Ovary (tissue), 9 donors: ENCODE measurements around the gene ANKRD42. TPM values are rescaled to one million over a fixed set of nuclear protein-coding genes. Genes with fewer than 3 reads are reported as not detected.

Experiments used
- DNase-seq, 5 donors: peaks; one replicate each; pipeline ENCODE4 v3.0.0-alpha.2; 2019 to 2020
- H3K27ac ChIP-seq, 2 donors: fragments of 200-600 bp; one replicate each; pipeline versions ENCODE4 v1.5.1 to v1.8.0; 2019 to 2022
- H3K27me3 ChIP-seq: fragments of 200-600 bp; one replicate; pipeline ENCODE4 v1.8.0; 2022
- H3K36me3 ChIP-seq: fragments of 200-600 bp; sonication (generic); one replicate; pipeline ENCODE4 v1.5.1; 2019
- H3K4me1 ChIP-seq: one replicate; pipeline ENCODE4 v1.8.1; 2013; ENCODE audit warnings: mild to moderate bottlenecking, moderate library complexity; ENCODE audit not compliant: insufficient read depth
- H3K4me3 ChIP-seq: fragments of 200-600 bp; sonication (generic); one replicate; pipeline ENCODE4 v1.5.1; 2017
- H3K9me3 ChIP-seq, 2 donors: fragments of 200-600 bp in 1 of 2; sonication (generic) in 1 of 2; one replicate each; pipeline versions ENCODE4 v1.5.1 to v1.8.1; 2013 to 2019; ENCODE audit warnings: mild to moderate bottlenecking in 1 of 2, moderate library complexity in 1 of 2
- EP300 ChIP-seq: sonication (generic); formaldehyde crosslinking; IDR thresholded peaks from one replicate; pipeline ENCODE4 v1.6.1; 2017; ENCODE audit warnings: antibody characterized with exemption
- POLR2A ChIP-seq: fragments of 450-650 bp; IDR thresholded peaks from one replicate; pipeline ENCODE4 v1.6.1; 2017; ENCODE audit warnings: antibody characterized with exemption, mild to moderate bottlenecking, moderate library complexity
- WGBS, 3 donors: extraction: QIAGEN DNeasy Blood & Tissue Kit in 1 of 3; methylation state at CpG; one replicate each; pipeline versions ENCODE4 v1.1.5 to v1.1.7; 2013 to 2017; 5-methylcytosine and 5-hydroxymethylcytosine counted together
- intact Hi-C, 4 donors: fragments of 100-400 bp; cut with DNase I; formaldehyde crosslinking; loops; one replicate each; pipeline versions ENCODE4 v1.11.0 to v1.15.1; 2022 to 2023
- polyA plus RNA-seq, 2 donors: library from polyadenylated mRNA; stranded (reverse); fragments of 200-250 nt in 1 of 2; fragments of 350-450 nt in 1 of 2; fragmentation: Illumina TruSeq in 1 of 2; extraction: RNeasy Lipid Tissue Mini Kit (QIAGEN cat#74804) in 1 of 2; gene quantifications; one replicate each; pipeline ENCODE4 v1.2.3, GENCODE V29; 2013 to 2014
- total RNA-seq, 7 donors: library from RNA; depleted of rRNA in 2 of 7; stranded (reverse); fragments of >200 nt in 2 of 7; fragmentation: NEBNext Ultra II Directional in 3 of 7; extraction: Animal tissue kit (Norgen Biotek cat#: 25700) in 3 of 7; gene quantifications; one replicate each; pipeline versions ENCODE4 v1.1.0 to v1.2.4, GENCODE V29; 2016 to 2023
- TF ChIP-seq, protein P1 (sequence below), 3 donors: fragments of 450-650 bp in 2 of 3; fragments of 200-600 bp in 1 of 3; IDR thresholded peaks; one replicate each; pipeline versions ENCODE4 v1.5.1 to v1.8.0; 2016 to 2022; ENCODE audit warnings: antibody characterized with exemption in 3 of 3, mild to moderate bottlenecking in 1 of 3
- donor health status: DM: no; HTN: no; CAD: no; lungs with moderate emphysema.
- donor health status: DM: no; HTN: no; CAD: no.
- donor health status: Bipolar disorder and iron deficiency.
- donor health status: DM: yes; HTN: yes; CAD: no.
- donor health status: DM: no; HTN: no; CAD: no.
- donor health status: DM: yes; HTN: yes; CAD: no.

ANKRD42 gene
- total and polyA plus RNA-seq, 9 donors, result 5.6 to 21.7 (median 14.0) TPM

GRCh38 chr11:83151274-83151977, 42.1 kb upstream of the ANKRD42 start:
- no peak for DNase-seq
- TF ChIP-seq POLR2A (no peak), EP300 (no peak)
- TF ChIP-seq, protein P1, sequence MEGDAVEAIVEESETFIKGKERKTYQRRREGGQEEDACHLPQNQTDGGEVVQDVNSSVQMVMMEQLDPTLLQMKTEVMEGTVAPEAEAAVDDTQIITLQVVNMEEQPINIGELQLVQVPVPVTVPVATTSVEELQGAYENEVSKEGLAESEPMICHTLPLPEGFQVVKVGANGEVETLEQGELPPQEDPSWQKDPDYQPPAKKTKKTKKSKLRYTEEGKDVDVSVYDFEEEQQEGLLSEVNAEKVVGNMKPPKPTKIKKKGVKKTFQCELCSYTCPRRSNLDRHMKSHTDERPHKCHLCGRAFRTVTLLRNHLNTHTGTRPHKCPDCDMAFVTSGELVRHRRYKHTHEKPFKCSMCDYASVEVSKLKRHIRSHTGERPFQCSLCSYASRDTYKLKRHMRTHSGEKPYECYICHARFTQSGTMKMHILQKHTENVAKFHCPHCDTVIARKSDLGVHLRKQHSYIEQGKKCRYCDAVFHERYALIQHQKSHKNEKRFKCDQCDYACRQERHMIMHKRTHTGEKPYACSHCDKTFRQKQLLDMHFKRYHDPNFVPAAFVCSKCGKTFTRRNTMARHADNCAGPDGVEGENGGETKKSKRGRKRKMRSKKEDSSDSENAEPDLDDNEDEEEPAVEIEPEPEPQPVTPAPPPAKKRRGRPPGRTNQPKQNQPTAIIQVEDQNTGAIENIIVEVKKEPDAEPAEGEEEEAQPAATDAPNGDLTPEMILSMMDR (IDR thresholded peaks at IDR 0.05), result no peak
- H3K4me3 ChIP-seq, result no peak overlapping the region
- H3K9me3 ChIP-seq, result no peaks in the 10 kb centered on the region
- H3K27me3 ChIP-seq, result no peaks in the 10 kb centered on the region
- WGBS, 3 donors, result 89 to 93% (median 89%) methylated on average over 10 of the region's 10 CpGs
- H3K4me1 ChIP-seq, result no peaks in the 10 kb centered on the region
- intact Hi-C loops, result loop anchor here in 1 of 4 donors (10.0 kb wide), 1 partner anchor 67 kb away; no protein-coding TSS in a partner anchor
- no peak overlapping the region for H3K27ac ChIP-seq
- no peaks in the 10 kb centered on the region for H3K36me3 ChIP-seq

GRCh38 chr11:83152264-83152663, 41.2 kb upstream of the ANKRD42 start:
- TF ChIP-seq EP300, result no peak
- TF ChIP-seq, protein P1 (IDR thresholded peaks at IDR 0.05), result no peak
- Histone ChIP-seq H3K27ac (no peak overlapping the region), H3K9me3 (no peaks in the 10 kb centered on the region), H3K4me1 (no peaks in the 10 kb centered on the region), H3K27me3 (no peaks in the 10 kb centered on the region), H3K36me3 (no peaks in the 10 kb centered on the region), H3K4me3 (no peak overlapping the region)
- no peak for DNase-seq
- 84 to 89% (median 85%) methylated on average over 2 of the region's 2 CpGs for WGBS, 3 donors
- intact Hi-C loops, result loop anchor here in 1 of 4 donors (10.0 kb wide), 1 partner anchor 67 kb away; no protein-coding TSS in a partner anchor

GRCh38 chr11:83153764-83154163, 39.7 kb upstream of the ANKRD42 start:
- Histone ChIP-seq H3K27ac (no peak overlapping the region), H3K4me3 (no peak overlapping the region), H3K4me1 (no peaks in the 10 kb centered on the region), H3K27me3 (no peaks in the 10 kb centered on the region), H3K36me3 (no peaks in the 10 kb centered on the region), H3K9me3 (no peaks in the 10 kb centered on the region)
- DNase-seq, result no peak
- intact Hi-C loops, result loop anchor here in 1 of 4 donors (10.0 kb wide), 1 partner anchor 69 kb away; no protein-coding TSS in a partner anchor
- 89 to 94% (median 92%) methylated on average over 6 of the region's 6 CpGs for WGBS, 3 donors
- TF ChIP-seq POLR2A (no peak), EP300 (no peak)
- TF ChIP-seq, protein P1 (IDR thresholded peaks at IDR 0.05), result no peak

DNA sequence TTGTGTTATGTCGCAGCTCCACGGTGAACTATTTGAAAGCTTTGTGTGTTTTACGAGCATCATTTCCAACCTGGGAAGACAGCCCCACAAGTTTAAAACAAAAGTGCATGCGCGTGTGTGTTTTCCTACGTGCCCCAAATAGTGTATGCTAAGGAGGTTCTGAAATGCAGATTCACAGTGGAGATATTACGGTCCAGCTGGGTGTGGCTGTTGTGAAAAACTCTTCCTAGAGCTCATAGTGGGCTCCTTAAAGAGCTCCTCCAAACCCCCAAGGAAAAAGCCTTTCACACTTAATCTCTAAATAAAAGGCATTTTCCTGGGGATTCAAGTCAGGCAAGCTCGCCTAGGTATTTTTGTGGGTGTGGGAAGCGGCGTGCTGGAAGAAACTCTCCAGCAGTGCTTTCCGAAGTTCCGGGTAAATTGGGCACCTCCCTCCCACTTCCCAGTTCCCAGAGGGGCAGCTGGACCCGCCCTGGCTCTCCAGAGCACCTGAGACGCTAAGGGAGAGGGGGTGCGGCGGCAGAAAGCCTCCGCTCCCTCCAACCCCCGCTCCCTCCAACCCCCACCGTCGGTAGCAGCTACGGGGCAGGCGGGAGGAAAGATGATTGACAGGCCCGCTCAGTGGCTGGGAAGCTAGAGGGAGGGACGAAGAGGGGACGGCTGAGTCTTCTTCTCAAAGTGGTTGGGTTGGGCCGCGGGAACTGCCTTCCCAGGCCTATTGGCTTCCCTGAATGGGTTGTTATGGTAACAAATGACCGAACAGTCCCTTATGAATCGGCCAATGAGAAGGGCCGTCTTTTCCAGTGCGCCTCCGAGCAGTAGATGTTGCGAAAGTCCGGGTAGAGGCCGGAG, 37.1 kb upstream of the ANKRD42 start:
- Histone ChIP-seq H3K27ac (peak overlapping the region; percentile 73 to 90), H3K9me3 (no peaks in the 10 kb centered on the region), H3K27me3 (no peaks in the 10 kb centered on the region), H3K4me3 (peak overlapping the region; percentile 77), H3K36me3 (no peaks in the 10 kb centered on the region), H3K4me1 (peaks cover 3% of the 10 kb centered on the region)
- intact Hi-C loops, result loop anchor here in 3 of 4 donors (2.0 to 10.0 kb wide), 4 partner anchors 36 to 84 kb away; partner anchors contain the start of genes ANKRD42 (in 1 of the 3) and RAB30 (in 1 of the 3)
- TF ChIP-seq EP300 (no peak), POLR2A (peak; percentile 97)
- 0 to 1% (median 0%) methylated on average over 35 of the region's 35 CpGs for WGBS, 3 donors
- peak; percentile 99 for DNase-seq
